Neural progenitor cell (in vitro differentiated cells): ENCODE measurements around the gene CAPSL.

Experiments
- CTCF ChIP-seq: fragments of 200-600 bp; sonication (generic); IDR thresholded peaks from 2 replicates; pipeline ENCODE4 v1.5.1; 2017; ENCODE audit warnings: antibody characterized with exemption, mild to moderate bottlenecking
- EZH2 ChIP-seq: fragments of 200-600 bp; sonication (generic); IDR thresholded peaks from 2 replicates; pipeline ENCODE4 v1.6.1; 2017; ENCODE audit warnings: antibody characterized with exemption, mild to moderate bottlenecking, moderate library complexity
- EZH2phosphoT487 ChIP-seq: fragments of 200-600 bp; sonication (generic); IDR thresholded peaks from 2 replicates; pipeline ENCODE4 v1.6.1; 2017; ENCODE audit warnings: antibody characterized with exemption

- TF ChIP-seq CTCF (no peak), EZH2phosphoT487 (no peak), EZH2 (no peak)
Observed at GRCh38 chr5:35903631-35904203, 34.7 kb downstream of the CAPSL start.
